Measurements from ENCODE around the gene DCLK2.

DNA sequence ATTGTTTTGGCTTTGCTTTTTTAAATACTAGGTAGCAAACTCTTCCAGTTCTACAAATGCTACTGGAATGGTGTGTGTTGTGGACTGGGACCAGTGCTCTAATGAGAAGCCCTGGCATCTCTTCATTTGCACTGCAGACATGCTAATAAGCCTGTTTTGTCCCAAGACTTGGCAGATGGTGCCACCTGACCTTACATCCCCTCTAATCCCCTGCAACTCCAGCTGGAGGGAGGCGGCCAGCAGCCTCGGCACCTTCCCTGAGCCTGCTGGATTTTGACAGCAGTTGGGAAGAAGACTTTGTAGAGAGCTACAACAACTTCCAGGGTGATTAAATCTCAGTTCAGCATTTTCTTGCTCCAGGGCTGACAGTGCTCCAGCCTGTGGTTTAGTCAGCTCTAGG lies 200.0 kb downstream of the DCLK2 start:
- TF ChIP-seq PHF20 (CRISPR knock-in tag; IDR thresholded peaks at IDR 0.05) = no peak
- TF ChIP-seq RAD21 (CRISPR knock-in tag; IDR thresholded peaks at IDR 0.05) = no peak
- TF ChIP-seq POLR2AphosphoS5 (IDR thresholded peaks at IDR 0.05; ENCODE audit: low read depth, low read length) = no peak
- TF ChIP-seq TAF1 (CRISPR knock-in tag; IDR thresholded peaks at IDR 0.05) = no peak
- no peak for TF ChIP-seq EZH2 (conservative IDR thresholded peaks at IDR 0.05; ENCODE audit: low read depth, low read length)
